NCI-H774 (cell line): ENCODE measurements around the gene GMEB2.
"Not testable (repeated sequence)": the region's sequence is repeated elsewhere in the genome, so short reads cannot be mapped to it uniquely, and the experiment has no call there.

Source experiments
- DNase-seq: peaks from one replicate; lab custom pipeline; 2025; lab: John Stamatoyannopoulos, UW

The GMEB2 gene

GRCh38 chr20:63572071-63572787 is 54.7 kb downstream of the GMEB2 start:
- DNase-seq, result no peak

DNA sequence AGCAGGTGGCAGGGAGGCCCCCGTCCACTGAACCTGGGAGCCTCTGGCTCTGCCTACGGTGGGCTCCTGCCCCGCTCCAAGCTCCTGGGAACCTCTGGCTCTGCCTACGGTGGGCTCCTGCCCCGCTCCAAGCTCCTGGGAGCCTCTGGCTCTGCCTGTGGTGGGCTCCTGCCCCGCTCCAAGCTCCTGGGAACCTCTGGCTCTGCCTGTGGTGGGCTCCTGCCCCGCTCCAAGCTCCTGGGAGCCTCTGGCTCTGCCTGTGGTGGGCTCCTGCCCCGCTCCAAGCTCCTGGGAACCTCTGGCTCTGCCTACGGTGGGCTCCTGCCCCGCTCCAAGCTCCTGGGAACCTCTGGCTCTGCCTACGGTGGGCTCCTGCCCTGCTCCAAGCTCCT is 55.8 kb downstream of the GMEB2 start:
- not testable (repeated sequence) for DNase-seq

GRCh38 chr20:63570281-63571086 is 56.4 kb downstream of the GMEB2 start:
- no peak for DNase-seq

- DNase-seq, result no peak
Measured at GRCh38 chr20:63568986-63569949, 57.6 kb downstream of the GMEB2 start.

DNA sequence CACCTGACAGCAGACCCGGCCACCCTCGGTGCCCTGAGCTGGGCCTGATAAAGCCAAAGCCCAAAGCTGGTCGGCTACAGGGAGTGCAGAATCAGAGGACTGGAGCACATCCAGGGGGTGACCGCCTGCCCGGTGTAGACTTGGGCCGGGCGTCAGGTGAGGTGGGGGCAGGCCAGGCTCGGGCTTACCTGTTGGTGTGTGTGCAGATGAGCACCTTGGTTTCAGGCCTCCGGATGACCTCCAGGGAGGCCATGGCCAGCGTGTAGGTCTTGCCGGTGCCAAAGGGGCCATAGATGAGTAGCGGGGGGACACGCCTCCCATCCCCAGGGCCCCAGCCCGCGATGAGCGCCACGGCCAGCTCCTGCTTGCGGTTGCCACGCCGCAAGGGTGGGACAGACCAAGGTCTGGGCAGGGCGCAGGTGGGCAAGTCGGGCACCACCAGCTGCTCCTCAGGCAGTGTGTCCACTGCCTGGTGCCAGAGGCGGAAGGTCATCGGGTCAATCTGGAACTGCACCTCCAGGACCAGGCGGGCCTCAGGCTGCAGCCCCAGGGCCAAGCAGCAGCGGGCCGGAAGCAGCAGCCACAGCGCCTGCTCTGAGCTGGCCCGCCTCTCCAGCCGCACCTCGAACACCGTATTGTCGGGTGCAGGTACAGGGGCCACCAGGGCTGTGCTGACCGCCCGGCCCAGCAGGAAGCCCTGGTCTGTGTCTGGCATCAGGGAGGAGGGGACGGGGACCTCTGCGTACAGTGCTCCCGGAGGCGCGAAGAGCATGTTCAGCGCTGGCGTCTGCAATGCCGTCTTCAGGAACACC is 58.5 kb downstream of the GMEB2 start:
- no peak for DNase-seq

GRCh38 chr20:63567386-63568169 is 59.3 kb downstream of the GMEB2 start:
- DNase-seq, result no peak

GRCh38 chr20:63567136-63567385 is 59.8 kb downstream of the GMEB2 start:
- no peak for DNase-seq

GRCh38 chr20:63566395-63567135 is 60.3 kb downstream of the GMEB2 start:
- DNase-seq, result no peak

DNA sequence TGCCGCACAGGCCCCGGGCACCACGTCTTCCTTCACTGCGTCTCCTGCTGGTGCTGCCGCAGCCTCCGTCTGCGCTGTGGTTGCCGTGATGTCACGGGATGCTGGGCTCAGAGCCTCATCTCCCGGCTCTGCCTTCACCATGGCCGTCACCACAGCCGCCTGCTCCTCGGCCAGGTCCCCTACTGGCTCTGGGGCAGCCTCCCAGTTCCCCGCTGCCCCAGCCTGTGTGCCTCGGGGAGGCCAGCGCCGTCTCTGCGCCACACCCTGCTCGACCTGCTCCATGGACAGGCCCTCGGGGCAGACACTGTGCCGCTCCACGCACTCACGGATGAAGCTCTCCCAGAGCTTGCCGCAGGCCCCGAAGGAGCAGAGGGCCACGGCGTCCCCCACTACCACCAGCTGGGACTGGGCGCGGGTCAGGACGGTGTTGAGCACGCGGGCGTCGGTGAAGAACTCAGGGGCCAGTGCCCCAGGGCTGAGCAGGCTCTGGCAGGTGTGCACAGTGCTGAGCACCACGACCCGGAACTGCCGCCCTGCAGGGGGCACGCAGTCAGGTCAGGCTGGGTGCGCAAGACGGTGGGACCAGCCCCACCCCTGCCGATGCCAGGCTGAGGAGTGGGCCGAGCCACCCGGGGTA is 61.1 kb downstream of the GMEB2 start:
- DNase-seq, result no peak

GRCh38 chr20:63565021-63565698 is 61.7 kb downstream of the GMEB2 start:
- DNase-seq, result no peak

DNA sequence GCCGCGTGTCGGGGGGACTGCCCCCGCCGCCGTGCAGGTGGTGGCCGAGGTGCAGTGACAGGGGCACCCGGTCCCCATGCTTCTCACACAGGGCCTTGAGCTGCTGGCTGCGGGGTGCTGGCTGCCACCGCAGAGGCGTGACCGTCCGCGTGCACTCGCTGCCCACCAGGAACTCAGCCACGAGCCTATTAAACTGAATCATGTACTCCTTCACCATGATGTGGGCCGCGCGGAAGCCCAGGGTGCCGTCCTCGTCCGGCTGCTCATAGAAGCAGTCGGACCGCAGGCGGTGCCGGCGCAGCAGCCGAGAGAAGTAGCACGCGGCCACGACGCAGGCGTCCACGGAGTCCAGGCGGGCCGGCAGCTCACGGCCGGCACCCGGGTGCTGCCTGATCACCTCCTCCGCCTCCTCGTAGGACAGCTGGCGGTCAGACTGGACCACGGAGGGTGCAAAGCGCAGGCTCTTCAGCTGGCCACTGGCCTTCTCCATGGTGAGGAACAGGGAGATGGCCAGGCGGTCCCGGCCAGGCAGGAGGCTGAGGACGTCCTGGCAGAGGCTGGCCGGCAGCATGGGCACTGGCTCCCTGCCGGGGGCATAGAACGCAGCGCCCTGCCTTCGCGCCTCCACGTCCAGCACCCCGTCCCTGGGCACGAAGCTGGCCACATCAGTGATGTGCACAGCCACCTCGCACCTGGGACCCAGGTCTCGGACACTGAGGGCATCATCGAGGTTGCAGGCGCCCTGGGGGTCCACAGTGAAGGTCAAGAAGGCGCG is 62.7 kb downstream of the GMEB2 start:
- no peak for DNase-seq

DNA sequence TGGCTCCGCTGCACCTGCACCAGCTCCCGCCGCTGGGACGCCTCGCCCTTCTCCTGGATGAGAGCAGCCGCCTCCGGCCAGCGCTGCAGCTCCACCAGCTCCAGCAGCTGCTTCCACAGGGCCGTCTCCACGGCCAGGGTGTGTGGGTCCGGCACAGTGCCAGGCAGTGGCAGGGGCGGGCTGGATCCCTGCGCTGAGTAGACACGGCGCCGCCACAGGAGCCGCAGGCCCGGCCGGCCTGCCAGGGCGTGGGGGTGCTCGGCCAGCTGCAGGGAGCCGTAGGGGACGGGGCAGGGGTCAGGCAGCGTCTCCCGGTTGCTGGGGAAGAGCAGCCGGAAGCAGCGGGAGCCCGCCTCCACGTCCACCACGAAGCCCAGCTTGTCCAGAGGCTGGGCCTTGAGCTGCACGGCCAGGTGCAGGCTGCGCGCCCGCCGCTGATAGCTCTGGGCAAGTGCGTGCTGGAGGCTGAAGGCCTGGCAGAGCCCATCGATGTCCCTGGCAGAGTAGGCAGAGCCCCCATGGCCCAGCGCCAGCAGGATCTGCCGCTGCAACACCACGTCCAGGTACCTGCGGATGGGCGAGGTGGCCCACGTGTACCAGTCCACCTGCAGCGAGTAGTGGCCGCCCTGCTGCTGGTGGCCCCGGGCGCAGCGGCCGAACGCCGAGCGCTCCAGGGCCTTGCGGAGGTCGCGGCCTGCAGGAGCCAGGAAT is 63.5 kb downstream of the GMEB2 start:
- DNase-seq, result no peak

DNA sequence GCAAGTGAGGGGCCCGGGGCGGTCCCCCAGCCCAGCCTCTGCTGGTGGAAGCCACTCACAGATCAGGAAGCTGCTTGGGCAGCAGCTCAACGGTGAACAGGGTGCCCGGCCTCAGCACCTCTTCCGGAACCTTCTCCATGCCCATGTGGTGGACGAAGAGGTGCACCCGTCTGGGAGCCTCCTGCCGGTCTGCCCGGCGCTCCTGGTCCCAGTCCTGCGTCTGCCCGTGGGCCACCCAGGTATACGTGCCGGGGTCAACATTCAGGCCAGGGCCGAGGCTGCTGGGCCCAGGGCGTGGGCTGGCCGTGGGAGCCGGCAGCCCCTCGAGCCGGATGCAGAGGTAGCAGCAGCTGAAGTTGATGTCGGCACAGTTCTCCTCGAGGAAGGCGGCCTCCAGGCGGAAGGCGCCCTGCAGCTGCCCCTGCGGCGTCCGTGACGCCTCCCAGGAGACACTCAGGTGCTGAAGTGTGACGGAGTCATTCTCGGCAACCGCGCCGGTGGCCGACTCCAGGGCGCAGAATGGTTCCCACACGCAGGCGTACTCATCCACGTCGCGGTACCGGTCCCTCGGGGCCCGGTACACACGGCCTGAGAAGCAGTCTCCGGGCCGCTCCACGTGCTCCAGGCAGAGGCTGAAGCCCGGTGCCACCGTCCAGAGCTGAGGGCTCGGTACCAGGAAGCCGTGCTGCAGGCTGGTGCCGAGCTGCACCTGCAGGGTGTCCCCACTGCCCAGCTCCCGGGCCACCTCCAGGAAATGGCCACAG is 64.3 kb downstream of the GMEB2 start:
- no peak for DNase-seq

- DNase-seq, result no peak
Measured at GRCh38 chr20:63561624-63562396, 65.1 kb downstream of the GMEB2 start.

DNA sequence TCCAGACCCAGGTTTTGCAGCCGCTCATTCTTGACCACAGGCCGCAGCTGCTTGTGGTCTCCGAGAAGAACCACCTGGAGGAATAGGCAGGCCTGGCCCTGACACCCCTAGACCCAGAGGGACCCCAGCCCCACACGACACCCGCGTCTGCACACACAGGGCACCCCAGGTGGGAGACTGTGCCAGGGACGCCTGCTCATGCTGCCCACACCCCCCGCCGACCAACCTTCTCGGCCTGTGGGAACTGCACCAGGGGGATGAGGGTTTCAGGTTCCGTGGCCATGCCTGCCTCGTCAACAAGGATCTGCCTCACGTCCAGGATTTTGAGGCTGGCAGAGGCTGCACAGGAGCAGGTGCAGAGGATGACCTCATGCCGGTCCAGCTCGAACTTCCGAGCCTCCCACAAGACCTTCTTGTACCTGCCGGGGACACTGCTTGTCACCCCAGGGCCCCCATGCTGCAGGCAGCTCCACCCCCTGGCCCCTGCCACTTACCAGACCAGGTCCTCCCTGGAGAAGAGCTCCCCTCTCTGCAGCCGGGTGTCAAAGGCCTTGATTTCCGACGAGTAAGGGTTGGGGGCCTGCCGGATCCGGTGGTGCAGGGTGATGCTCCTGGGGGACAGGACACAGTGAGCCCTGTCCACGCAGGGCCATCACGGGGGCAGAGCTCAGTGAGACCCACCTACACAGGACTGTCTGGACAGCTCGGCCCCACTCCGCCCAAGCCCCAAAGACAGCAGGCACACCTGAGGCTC is 65.9 kb downstream of the GMEB2 start:
- DNase-seq, result no peak
